IMR-90 (cell line): ENCODE measurements around the gene ZMAT2. TPM values are rescaled to one million over a fixed set of nuclear protein-coding genes. Genes with fewer than 3 reads are reported as not detected.

Experiments
- ATAC-seq: fragments of 200-7000 bp; cut with Tn5 transposase; 2 replicates; pipeline ENCODE4 v1.9.1; 2020; ENCODE audit warnings: low read depth, mild to moderate bottlenecking, moderate library complexity
- BruUV-seq: library from RNA; stranded (reverse); fragments of 400-500 nt; replicated peaks from 2 replicates; lab custom pipeline; 2021; lab: Mats Ljungman, UMichigan
- CTCF ChIA-PET: fragments of 300-600 bp; formaldehyde crosslinking; extraction: SDS; loops from one replicate; lab custom pipeline; 2021; ENCODE audit warnings: antibody characterized with exemption; lab: Yijun Ruan, JAX
- POLR2A ChIA-PET: fragments of 300-600 bp; sonication (Branson Sonifier 250); formaldehyde crosslinking; loops from one replicate; lab custom pipeline; 2022; ENCODE audit warnings: antibody characterized with exemption; ENCODE audit not compliant: unreplicated experiment; lab: Charles Lee
- DNase-seq: peaks from one replicate; pipeline ENCODE4 v3.0.0; 2013
- H2AFZ ChIP-seq: replicated peaks from 2 replicates; pipeline ENCODE3; 2013; ENCODE audit warnings: low read length, mild to moderate bottlenecking; ENCODE audit not compliant: poor library complexity
- H2AK5ac ChIP-seq: 2 replicates; pipeline ENCODE4 v1.6.1; 2013; ENCODE audit warnings: low read depth, low read length, inconsistent platforms
- H2AK9ac ChIP-seq: replicated peaks from 2 replicates; pipeline ENCODE3; 2013; ENCODE audit warnings: mild to moderate bottlenecking, low read depth, low read length, moderate library complexity; ENCODE audit not compliant: poor library complexity
- H2BK120ac ChIP-seq: 2 replicates; pipeline ENCODE4 v1.6.1; 2013; ENCODE audit warnings: low read depth, low read length, inconsistent platforms
- H2BK15ac ChIP-seq: 3 replicates; pipeline ENCODE4 v1.6.1; 2013; ENCODE audit warnings: low read depth, low read length, inconsistent platforms
- H2BK20ac ChIP-seq: 2 replicates; pipeline ENCODE4 v1.6.1; 2013; ENCODE audit warnings: low read depth, mild to moderate bottlenecking, inconsistent platforms, low read length, moderate library complexity
- H2BK5ac ChIP-seq: 2 replicates; pipeline ENCODE4 v1.6.1; 2013; ENCODE audit warnings: mild to moderate bottlenecking, low read depth, low read length, inconsistent platforms; ENCODE audit not compliant: poor library complexity, severe bottlenecking
- H3K14ac ChIP-seq: replicated peaks from 2 replicates; pipeline ENCODE4 v1.6.1; 2013; ENCODE audit warnings: low read depth, low read length, inconsistent platforms
- H3K18ac ChIP-seq: 2 replicates; pipeline ENCODE4 v1.6.1; 2013; ENCODE audit warnings: low read depth, low read length, control low read depth
- H3K23ac ChIP-seq: 2 replicates; pipeline ENCODE4 v1.6.1; 2013; ENCODE audit warnings: low read depth, low read length, inconsistent platforms
- H3K27ac ChIP-seq: 2 replicates; pipeline ENCODE4 v1.5.1; 2013; ENCODE audit warnings: mild to moderate bottlenecking, control low read depth, low read length; ENCODE audit not compliant: insufficient read depth
- H3K27me3 ChIP-seq: 2 replicates; pipeline ENCODE4 v1.6.1; 2013; ENCODE audit warnings: low read length; ENCODE audit not compliant: control insufficient read depth, insufficient read depth
- H3K36me3 ChIP-seq: 2 replicates; pipeline ENCODE4 v1.6.1; 2013; ENCODE audit warnings: low read length, mixed read lengths; ENCODE audit not compliant: control insufficient read depth, insufficient read depth
- H3K4ac ChIP-seq: 2 replicates; pipeline ENCODE4 v1.6.1; 2013; ENCODE audit warnings: low read depth, low read length, inconsistent platforms
- H3K4me1 ChIP-seq: 2 replicates; pipeline ENCODE4 v1.6.1; 2013; ENCODE audit warnings: low read length, mixed read lengths; ENCODE audit not compliant: control insufficient read depth, insufficient read depth
- H3K4me2 ChIP-seq: 2 replicates; pipeline ENCODE4 v1.6.1; 2013; ENCODE audit warnings: low read depth, mild to moderate bottlenecking, control low read depth, low read length, moderate library complexity
- H3K4me3 ChIP-seq: 2 replicates; pipeline ENCODE4 v1.5.1; 2013; ENCODE audit warnings: low read depth, mild to moderate bottlenecking, control low read depth, low read length, moderate library complexity; ENCODE audit not compliant: insufficient read depth
- H3K56ac ChIP-seq: 2 replicates; pipeline ENCODE4 v1.6.1; 2013; ENCODE audit warnings: low read length, inconsistent platforms; ENCODE audit not compliant: insufficient read depth; ENCODE audit errors: extremely low read depth
- H3K79me1 ChIP-seq, 2 experiments: 2 replicates each; pipeline ENCODE4 v1.6.1; 2013; ENCODE audit warnings: low read length in 2 of 2, inconsistent platforms in 1 of 2, low read depth in 1 of 2
- H3K9ac ChIP-seq: 2 replicates; pipeline ENCODE4 v1.6.1; 2013; ENCODE audit warnings: low read depth, low read length, control low read depth
- H3K9me1 ChIP-seq: 2 replicates; pipeline ENCODE4 v1.6.1; 2013; ENCODE audit warnings: low read length, inconsistent platforms; ENCODE audit not compliant: insufficient read depth
- H3K9me3 ChIP-seq: 2 replicates; pipeline ENCODE4 v1.6.1; 2013; ENCODE audit warnings: low read length; ENCODE audit not compliant: control insufficient read depth, insufficient read depth
- H4K20me1 ChIP-seq: 2 replicates; pipeline ENCODE4 v1.6.1; 2013; ENCODE audit warnings: low read length, inconsistent platforms; ENCODE audit not compliant: insufficient read depth
- H4K5ac ChIP-seq: 2 replicates; pipeline ENCODE4 v1.6.1; 2013; ENCODE audit warnings: mild to moderate bottlenecking, low read depth, low read length, control low read depth
- H4K8ac ChIP-seq, 2 experiments: 2 replicates each; pipeline ENCODE4 v1.6.1; 2013; ENCODE audit warnings: low read depth in 2 of 2, low read length in 2 of 2, control low read depth in 1 of 2, inconsistent platforms in 1 of 2
- H4K91ac ChIP-seq: 2 replicates; pipeline ENCODE4 v1.6.1; 2013; ENCODE audit warnings: low read depth, low read length, inconsistent platforms; ENCODE audit not compliant: insufficient read depth
- BHLHE40 ChIP-seq: fragments of 150-350 bp; IDR thresholded peaks from 2 replicates; pipeline ENCODE4 v1.6.1; 2016; ENCODE audit warnings: mild to moderate bottlenecking, low read depth, low read length
- CEBPB ChIP-seq: IDR thresholded peaks from 2 replicates; pipeline ENCODE4 v1.6.1; 2012; ENCODE audit warnings: low read depth, low read length, improper control_type of control experiment
- CHD1 ChIP-seq: IDR thresholded peaks from 2 replicates; pipeline ENCODE4 v1.6.1; 2012; ENCODE audit warnings: low read depth, low read length, improper control_type of control experiment
- CTCF ChIP-seq: conservative IDR thresholded peaks from 2 replicates; pipeline ENCODE4 v1.5.1; 2012; ENCODE audit warnings: mild to moderate bottlenecking, low read depth, low read length, improper control_type of control experiment
- FOS ChIP-seq: fragments of 150-350 bp; IDR thresholded peaks from 2 replicates; pipeline ENCODE4 v1.6.1; 2016; ENCODE audit warnings: low read depth, low read length
- MAZ ChIP-seq: IDR thresholded peaks from 2 replicates; pipeline ENCODE4 v1.6.1; 2012; ENCODE audit warnings: low read depth, mild to moderate bottlenecking, low read length, improper control_type of control experiment, moderate library complexity, borderline replicate concordance
- MXI1 ChIP-seq: IDR thresholded peaks from 2 replicates; pipeline ENCODE4 v1.6.1; 2012; ENCODE audit warnings: low read depth, mild to moderate bottlenecking, low read length, moderate library complexity, borderline replicate concordance
- NFE2L2 ChIP-seq: fragments of 150-350 bp; IDR thresholded peaks from 2 replicates; pipeline ENCODE4 v1.6.1; 2016; ENCODE audit warnings: low read depth, mild to moderate bottlenecking, low read length
- RAD21 ChIP-seq: IDR thresholded peaks from 2 replicates; pipeline ENCODE4 v1.6.1; 2012; ENCODE audit warnings: low read length, improper control_type of control experiment
- RCOR1 ChIP-seq: IDR thresholded peaks from 2 replicates; pipeline ENCODE4 v1.6.1; 2012; ENCODE audit warnings: mild to moderate bottlenecking, low read length, improper control_type of control experiment; ENCODE audit not compliant: insufficient replicate concordance
- RFX5 ChIP-seq: IDR thresholded peaks from 2 replicates; pipeline ENCODE4 v1.8.0; 2012; ENCODE audit warnings: low read depth, mild to moderate bottlenecking, low read length, moderate library complexity
- WGBS, 2 experiments: methylation state at CpG; one replicate each; pipeline versions ENCODE4 v1.1.5 to v1.1.7; 2013; ENCODE audit warnings: missing lambda C conversion rate in 2 of 2; ENCODE audit not compliant: insufficient read length in 1 of 2; ENCODE audit errors: extremely low coverage in 2 of 2; 5-methylcytosine and 5-hydroxymethylcytosine counted together
- dilution Hi-C: fragments of 300-500 bp; cut with HindIII; formaldehyde crosslinking; loops from one replicate; pipeline ENCODE4 v1.14.3; 2018; ENCODE audit warnings: low sequenced_read_pairs; ENCODE audit not compliant: unreplicated experiment
- in situ Hi-C: fragments of 300-500 bp; cut with MboI; formaldehyde crosslinking; loops from 3 replicates; pipeline ENCODE4 v1.14.3; 2019; ENCODE audit warnings: low sequenced_read_pairs, inconsistent platforms, mixed read lengths
- intact Hi-C: fragments of 100-400 bp; cut with micrococcal nuclease; formaldehyde crosslinking; loops from 2 replicates; pipeline ENCODE4 v1.10.0; 2022
- polyA plus RNA-seq, 3 experiments: library from polyadenylated mRNA; depleted of rRNA; stranded (reverse); fragments of >200 nt; gene quantifications; 2 replicates each; pipeline ENCODE4 v1.2.3, GENCODE V29; 2012; ENCODE audit warnings: low replicate concordance in 1 of 3
- total RNA-seq: library from RNA; depleted of rRNA; stranded (reverse); fragments of >200 nt; gene quantifications from 2 replicates; pipeline ENCODE4 v1.2.3, GENCODE V29; 2012
- TF ChIP-seq, protein P1 (sequence below): fragments of 150-350 bp; IDR thresholded peaks from 2 replicates; pipeline ENCODE4 v1.6.1; 2017; ENCODE audit warnings: mild to moderate bottlenecking, antibody characterized with exemption, low read length, low read depth

ZMAT2 gene
- total and polyA plus RNA-seq, 2 of the 4 experiments (the other 2 are of a cell fraction) = 16.3 to 41.2 TPM

GRCh38 chr5:140741967-140742366, 41.7 kb downstream of the ZMAT2 start:
- H3K9me1 ChIP-seq = no peaks in the 10 kb centered on the region
- H3K4me2 ChIP-seq = no peak overlapping the region
- H4K8ac ChIP-seq = no peak overlapping the region
- no peak overlapping the region for H3K56ac ChIP-seq
- no peak overlapping the region for H4K91ac ChIP-seq
- BruUV-seq = no TSS peak
- H2BK20ac ChIP-seq = no peak overlapping the region
- H3K27me3 ChIP-seq = no peaks in the 10 kb centered on the region
- dilution Hi-C loops = no loop called here
- WGBS, 2 experiments = no CpG with 5 or more reads among the region's 1 CpG
- H2BK120ac ChIP-seq = no peak overlapping the region
- TF ChIP-seq BHLHE40 (no peak), CHD1 (no peak), RCOR1 (no peak), RFX5 (no peak), CTCF (no peak), MAZ (no peak), RAD21 (no peak), NFE2L2 (no peak), MXI1 (no peak), FOS (no peak), CEBPB (no peak)
- TF ChIP-seq, protein P1, sequence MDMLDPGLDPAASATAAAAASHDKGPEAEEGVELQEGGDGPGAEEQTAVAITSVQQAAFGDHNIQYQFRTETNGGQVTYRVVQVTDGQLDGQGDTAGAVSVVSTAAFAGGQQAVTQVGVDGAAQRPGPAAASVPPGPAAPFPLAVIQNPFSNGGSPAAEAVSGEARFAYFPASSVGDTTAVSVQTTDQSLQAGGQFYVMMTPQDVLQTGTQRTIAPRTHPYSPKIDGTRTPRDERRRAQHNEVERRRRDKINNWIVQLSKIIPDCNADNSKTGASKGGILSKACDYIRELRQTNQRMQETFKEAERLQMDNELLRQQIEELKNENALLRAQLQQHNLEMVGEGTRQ = no peak
- no peak for DNase-seq
- no peak overlapping the region for H2AFZ ChIP-seq
- H3K4me1 ChIP-seq = no peaks in the 10 kb centered on the region
- H3K4ac ChIP-seq = no peak overlapping the region
- no peaks in the 10 kb centered on the region for H3K36me3 ChIP-seq
- H3K27ac ChIP-seq = no peak overlapping the region
- no peak overlapping the region for H3K14ac ChIP-seq
- H2BK15ac ChIP-seq = no peak overlapping the region
- no peak overlapping the region for H3K4me3 ChIP-seq
- H2AK9ac ChIP-seq = no peak overlapping the region
- H3K9ac ChIP-seq = no peak overlapping the region
- no peak overlapping the region for H3K18ac ChIP-seq
- no peaks in the 10 kb centered on the region for H3K79me1 ChIP-seq
- POLR2A ChIA-PET = no interaction called here
- intact Hi-C loops = no loop called here
- no peak for ATAC-seq
- no peaks in the 10 kb centered on the region for H3K9me3 ChIP-seq
- H4K5ac ChIP-seq = no peak overlapping the region
- H3K23ac ChIP-seq = no peak overlapping the region
- CTCF ChIA-PET = no interaction called here
- no peak overlapping the region for H2AK5ac ChIP-seq
- no peaks in the 10 kb centered on the region for H4K20me1 ChIP-seq
- H2BK5ac ChIP-seq = no peak overlapping the region
- in situ Hi-C loops = no loop called here
